Progenitor cell of endocrine pancreas (in vitro differentiated cells): ENCODE results near the gene CHSY3. TPM values are rescaled to one million over a fixed set of nuclear protein-coding genes. Genes with fewer than 3 reads are reported as not detected.

ENCODE experiments used
- DNase-seq: peaks from one replicate; pipeline ENCODE4 v3.0.0; 2021; ENCODE audit warnings: low spot score; ENCODE audit not compliant: unreplicated experiment
- H3K27ac Mint-ChIP-seq: 2 replicates; pipeline ENCODE4 v1.8.0; 2021; ENCODE audit warnings: mild to moderate bottlenecking, moderate library complexity, mixed read lengths
- H3K27me3 Mint-ChIP-seq: 2 replicates; pipeline ENCODE4 v1.8.0; 2021; ENCODE audit warnings: mixed read lengths
- H3K36me3 Mint-ChIP-seq: 2 replicates; pipeline ENCODE4 v1.8.0; 2022; ENCODE audit warnings: mixed read lengths; ENCODE audit not compliant: insufficient read depth
- H3K4me1 Mint-ChIP-seq: 2 replicates; pipeline ENCODE4 v1.8.0; 2021; ENCODE audit warnings: low read depth, mixed read lengths
- H3K4me3 Mint-ChIP-seq: 2 replicates; pipeline ENCODE4 v1.8.0; 2021; ENCODE audit warnings: low read depth, mild to moderate bottlenecking, moderate library complexity, mixed read lengths
- H3K9me3 Mint-ChIP-seq: 2 replicates; pipeline ENCODE4 v1.8.0; 2021; ENCODE audit warnings: low read depth, mixed read lengths
- total RNA-seq: library from RNA; stranded (reverse); gene quantifications from 2 replicates; pipeline ENCODE4 v1.2.1, GENCODE V29; 2021
- TF ChIP-seq, protein P1 (sequence below): fragments of 200-600 bp; sonication (generic); IDR thresholded peaks from one replicate; pipeline ENCODE4 v1.5.0; 2021; ENCODE audit warnings: antibody characterized with exemption, mild to moderate bottlenecking; ENCODE audit not compliant: unreplicated experiment

Gene CHSY3
- total RNA-seq, 1 donor from 2014 or later = 0.84 TPM

DNA sequence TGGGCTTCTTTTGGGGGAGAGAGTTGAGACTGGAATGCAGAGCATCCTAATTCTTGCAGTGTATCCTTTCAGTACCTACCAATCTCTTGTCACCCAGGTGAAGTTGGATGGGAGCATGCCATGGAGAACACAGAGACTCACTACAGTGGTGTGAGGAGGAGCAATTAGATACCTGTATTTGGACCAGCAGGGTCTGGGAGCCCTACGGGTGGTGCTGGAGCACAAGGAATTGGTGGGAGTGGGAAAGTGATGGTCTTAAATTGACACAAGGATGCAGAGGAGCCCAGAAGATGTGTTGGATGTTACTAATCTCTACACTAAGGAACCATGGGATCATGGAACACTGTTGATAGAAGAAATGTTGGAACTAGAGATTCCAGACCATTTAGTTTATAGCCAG is 212.7 kb downstream of the CHSY3 start:
- no peak for DNase-seq
- no peaks in the 10 kb centered on the region for H3K36me3 Mint-ChIP-seq
- TF ChIP-seq, protein P1, sequence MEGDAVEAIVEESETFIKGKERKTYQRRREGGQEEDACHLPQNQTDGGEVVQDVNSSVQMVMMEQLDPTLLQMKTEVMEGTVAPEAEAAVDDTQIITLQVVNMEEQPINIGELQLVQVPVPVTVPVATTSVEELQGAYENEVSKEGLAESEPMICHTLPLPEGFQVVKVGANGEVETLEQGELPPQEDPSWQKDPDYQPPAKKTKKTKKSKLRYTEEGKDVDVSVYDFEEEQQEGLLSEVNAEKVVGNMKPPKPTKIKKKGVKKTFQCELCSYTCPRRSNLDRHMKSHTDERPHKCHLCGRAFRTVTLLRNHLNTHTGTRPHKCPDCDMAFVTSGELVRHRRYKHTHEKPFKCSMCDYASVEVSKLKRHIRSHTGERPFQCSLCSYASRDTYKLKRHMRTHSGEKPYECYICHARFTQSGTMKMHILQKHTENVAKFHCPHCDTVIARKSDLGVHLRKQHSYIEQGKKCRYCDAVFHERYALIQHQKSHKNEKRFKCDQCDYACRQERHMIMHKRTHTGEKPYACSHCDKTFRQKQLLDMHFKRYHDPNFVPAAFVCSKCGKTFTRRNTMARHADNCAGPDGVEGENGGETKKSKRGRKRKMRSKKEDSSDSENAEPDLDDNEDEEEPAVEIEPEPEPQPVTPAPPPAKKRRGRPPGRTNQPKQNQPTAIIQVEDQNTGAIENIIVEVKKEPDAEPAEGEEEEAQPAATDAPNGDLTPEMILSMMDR = no peak
- no peaks in the 10 kb centered on the region for H3K9me3 Mint-ChIP-seq
- peaks cover 2% of the 10 kb centered on the region for H3K4me1 Mint-ChIP-seq
- H3K27me3 Mint-ChIP-seq = no peaks in the 10 kb centered on the region
- no peak overlapping the region for H3K27ac Mint-ChIP-seq
- H3K4me3 Mint-ChIP-seq = no peak overlapping the region

DNA sequence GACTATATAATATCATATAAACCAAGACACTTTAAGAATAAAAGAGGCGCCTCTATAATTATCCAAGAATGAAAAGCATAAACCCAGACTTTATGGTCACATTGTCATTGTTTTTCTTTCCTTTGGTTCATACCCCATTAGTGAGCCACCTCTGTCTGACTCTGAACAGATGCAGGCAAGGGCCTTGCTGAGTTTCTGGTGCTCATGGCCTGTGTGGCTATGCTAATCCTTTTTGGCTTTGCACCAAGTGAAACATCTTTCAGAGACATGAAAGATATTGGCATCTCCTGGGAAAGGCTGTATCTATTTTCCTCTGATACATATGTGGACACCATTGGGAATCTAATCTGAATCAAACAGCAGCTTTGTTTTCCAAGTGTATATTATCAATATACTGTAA is 222.5 kb downstream of the CHSY3 start:
- Mint-ChIP-seq H3K27ac (no peak overlapping the region), H3K4me3 (no peak overlapping the region), H3K4me1 (peaks cover 2% of the 10 kb centered on the region), H3K36me3 (no peaks in the 10 kb centered on the region), H3K9me3 (no peaks in the 10 kb centered on the region), H3K27me3 (no peaks in the 10 kb centered on the region)
- TF ChIP-seq, protein P1 = no peak
- DNase-seq = no peak

DNA sequence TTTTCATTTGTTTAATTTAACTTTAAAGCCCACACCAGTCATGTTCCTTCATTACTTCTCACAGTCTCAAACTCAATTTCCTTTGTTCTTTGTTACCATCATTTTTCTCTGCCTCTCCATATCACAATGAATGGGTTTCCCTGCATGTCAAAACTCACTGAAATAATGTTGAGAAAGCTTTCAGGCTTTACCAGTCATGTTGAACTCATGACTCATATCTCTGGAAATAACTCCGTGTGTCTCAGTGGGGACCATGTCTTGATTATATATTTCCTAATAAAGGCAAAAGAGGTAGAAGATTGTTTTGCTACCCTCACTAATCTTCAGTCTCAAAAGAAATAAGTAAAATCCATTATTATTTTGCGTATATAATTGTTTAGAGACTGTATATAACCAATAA is 231.2 kb downstream of the CHSY3 start:
- Mint-ChIP-seq H3K36me3 (no peaks in the 10 kb centered on the region), H3K27ac (no peak overlapping the region), H3K27me3 (no peaks in the 10 kb centered on the region), H3K4me1 (no peaks in the 10 kb centered on the region), H3K9me3 (no peaks in the 10 kb centered on the region), H3K4me3 (no peak overlapping the region)
- TF ChIP-seq, protein P1 = no peak
- DNase-seq = no peak

DNA sequence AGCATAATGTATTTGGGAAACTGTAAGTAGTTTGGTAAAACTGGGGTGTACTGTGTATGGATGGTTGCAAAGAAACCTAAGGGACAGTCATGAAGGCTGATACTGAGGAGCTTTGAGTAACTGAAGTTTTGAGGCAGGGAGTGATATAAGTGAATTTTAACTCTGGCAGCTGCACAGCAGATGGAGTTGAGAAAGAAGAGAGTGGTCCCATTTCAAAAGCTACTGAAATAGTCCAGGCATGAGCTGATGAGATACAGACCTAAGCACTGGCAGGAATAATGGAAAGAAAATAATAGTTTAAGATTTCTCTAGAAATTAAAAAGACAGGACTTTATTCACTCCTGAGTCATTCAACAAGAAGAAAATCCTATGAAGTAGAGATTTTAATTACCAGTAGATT is 232.0 kb downstream of the CHSY3 start:
- TF ChIP-seq, protein P1 = no peak
- H3K9me3 Mint-ChIP-seq = no peaks in the 10 kb centered on the region
- H3K4me3 Mint-ChIP-seq = no peak overlapping the region
- no peaks in the 10 kb centered on the region for H3K27me3 Mint-ChIP-seq
- H3K27ac Mint-ChIP-seq = no peak overlapping the region
- no peaks in the 10 kb centered on the region for H3K4me1 Mint-ChIP-seq
- no peak for DNase-seq
- H3K36me3 Mint-ChIP-seq = no peaks in the 10 kb centered on the region

DNA sequence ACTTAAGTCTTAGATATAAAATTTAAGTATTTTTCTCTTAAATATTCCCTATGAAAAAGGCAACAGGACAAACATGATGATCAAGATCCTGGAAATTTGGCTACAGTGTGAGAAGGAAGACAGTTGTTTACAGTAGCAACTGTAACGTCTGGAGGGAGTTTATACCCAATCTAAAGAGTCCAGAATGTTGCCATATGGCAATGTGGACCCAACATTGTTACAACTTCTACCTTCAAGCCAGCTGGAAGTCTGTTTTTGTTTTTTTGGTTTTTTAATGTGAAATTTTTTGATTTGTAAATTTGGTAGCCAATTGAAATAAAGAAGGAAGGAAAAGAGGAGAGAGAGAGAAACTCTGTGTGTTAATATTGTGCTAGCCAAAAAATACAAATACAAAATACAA is 233.4 kb downstream of the CHSY3 start:
- no peak overlapping the region for H3K4me3 Mint-ChIP-seq
- H3K27me3 Mint-ChIP-seq = no peaks in the 10 kb centered on the region
- no peaks in the 10 kb centered on the region for H3K4me1 Mint-ChIP-seq
- H3K9me3 Mint-ChIP-seq = no peaks in the 10 kb centered on the region
- DNase-seq = no peak
- H3K27ac Mint-ChIP-seq = no peak overlapping the region
- TF ChIP-seq, protein P1 = no peak
- no peaks in the 10 kb centered on the region for H3K36me3 Mint-ChIP-seq
